CD4-positive, alpha-beta memory T cell (primary cell): ENCODE measurements around the gene PFKFB3. TPM values are rescaled to one million over a fixed set of nuclear protein-coding genes. Genes with fewer than 3 reads are reported as not detected.

Experiments used
- CTCF ChIA-PET: fragments of 350-600 bp; sonication (Branson Sonifier 250); formaldehyde crosslinking; loops from one replicate; lab custom pipeline; 2021; ENCODE audit warnings: inconsistent platforms; ENCODE audit not compliant: partially characterized antibody; lab: Charles Lee
- POLR2A ChIA-PET: fragments of 350-600 bp; sonication (Branson Sonifier 250); formaldehyde crosslinking; loops from one replicate; lab custom pipeline; 2021; ENCODE audit not compliant: partially characterized antibody; lab: Charles Lee
- DNase-seq, 5 donors: peaks; one replicate each; pipeline versions ENCODE4 v3.0.0 to v3.0.0-alpha.2; 2020 to 2022; ENCODE audit warnings: mixed read lengths in 1 of 5
- H3K27ac ChIP-seq: one replicate; pipeline ENCODE4 v1.7.0; 2013; ENCODE audit warnings: low read depth, low read length
- H3K27me3 ChIP-seq: 2 replicates; pipeline ENCODE4 v1.7.0; 2013; ENCODE audit warnings: mild to moderate bottlenecking, low read length, moderate library complexity; ENCODE audit not compliant: insufficient read depth
- H3K36me3 ChIP-seq: 2 replicates; pipeline ENCODE4 v1.7.0; 2013; ENCODE audit warnings: mild to moderate bottlenecking, low read length, moderate library complexity; ENCODE audit not compliant: insufficient read depth
- H3K4me1 ChIP-seq: 2 replicates; pipeline ENCODE4 v1.7.0; 2013; ENCODE audit warnings: mild to moderate bottlenecking, low read length, moderate library complexity; ENCODE audit not compliant: insufficient read depth
- H3K4me3 ChIP-seq, 2 donors: one replicate each; pipeline ENCODE4 v1.7.0; 2013; ENCODE audit warnings: low read length in 2 of 2, mild to moderate bottlenecking in 1 of 2
- H3K9me3 ChIP-seq, 2 donors: one replicate each; pipeline ENCODE4 v1.7.0; 2013; ENCODE audit warnings: low read length in 2 of 2, control low read depth in 1 of 2; ENCODE audit not compliant: control insufficient read depth in 1 of 2
- H3K27ac Mint-ChIP-seq, 7 donors: one replicate each; pipeline ENCODE4 v1.8.0; 2020 to 2021; ENCODE audit warnings: mixed read lengths in 7 of 7, mild to moderate bottlenecking in 6 of 7, inconsistent platforms in 3 of 7, moderate library complexity in 3 of 7
- H3K27me3 Mint-ChIP-seq, 2 donors: one replicate each; pipeline ENCODE4 v1.8.0; 2020 to 2021; ENCODE audit warnings: mixed read lengths in 2 of 2
- H3K36me3 Mint-ChIP-seq, 2 donors: one replicate each; pipeline ENCODE4 v1.8.0; 2020 to 2021; ENCODE audit warnings: mixed read lengths in 2 of 2, inconsistent platforms in 1 of 2, mild to moderate bottlenecking in 1 of 2
- H3K4me1 Mint-ChIP-seq, 4 donors: one replicate each; pipeline ENCODE4 v1.8.0; 2020 to 2021; ENCODE audit warnings: mixed read lengths in 4 of 4, mild to moderate bottlenecking in 1 of 4
- H3K4me3 Mint-ChIP-seq, 8 donors: one replicate each; pipeline ENCODE4 v1.8.0; 2020 to 2021; ENCODE audit warnings: mixed read lengths in 8 of 8, mild to moderate bottlenecking in 7 of 8, moderate library complexity in 6 of 8, inconsistent platforms in 3 of 8
- H3K9me3 Mint-ChIP-seq, 8 donors: one replicate each; pipeline ENCODE4 v1.8.0; 2020 to 2021; ENCODE audit warnings: mixed read lengths in 8 of 8, mild to moderate bottlenecking in 5 of 8, inconsistent platforms in 3 of 8, moderate library complexity in 1 of 8
- intact Hi-C: fragments of 100-400 bp; cut with micrococcal nuclease; formaldehyde crosslinking; loops from one replicate; pipeline ENCODE4 v1.15.1; 2023
- polyA plus RNA-seq, 2 donors: library from polyadenylated mRNA; unstranded; fragments of 300-500 nt; fragmentation: Illumina TruSeq; gene quantifications; one replicate each; pipeline ENCODE4 v1.2.3, GENCODE V29; 2021
- total RNA-seq, 2 experiments: library from RNA; stranded (reverse); gene quantifications; one replicate each; pipeline ENCODE4 v1.2.3, GENCODE V29; 2021

PFKFB3 gene
- total and polyA plus RNA-seq, 4 experiments from 2014 or later = 11.8 to 67.1 (median 35.9) TPM

GRCh38 chr10:6269432-6269831 lies 66.7 kb downstream of the PFKFB3 start:
- no peaks in the 10 kb centered on the region for H3K27me3 ChIP-seq
- peak overlapping the region; percentile 96 to 99 (median 97) for H3K27ac Mint-ChIP-seq
- no peaks in the 10 kb centered on the region for H3K36me3 Mint-ChIP-seq
- ChIA-PET CTCF (interaction anchor here (1.2 kb wide), 1 partner anchor 15 kb away, joined by 3 read pairs; no protein-coding TSS in a partner anchor), POLR2A (interaction anchor here (1.0 to 3.6 kb wide), 4 partner anchors 10 to 79 kb away, joined by 4 to 30 read pairs (median 5); partner anchors contain the start of gene PFKFB3)
- peak overlapping the region; percentile 58 for H3K27ac ChIP-seq
- intact Hi-C loops = no loop called here
- H3K4me1 Mint-ChIP-seq = peaks cover 31 to 45% (median 40%) of the 10 kb centered on the region in 4 donors
- no peak for DNase-seq
- H3K36me3 ChIP-seq = no peaks in the 10 kb centered on the region
- H3K4me3 ChIP-seq = no peak overlapping the region
- no peaks in the 10 kb centered on the region for H3K9me3 ChIP-seq
- peaks cover 0 to 3% (median 0%) of the 10 kb centered on the region in 8 donors for H3K9me3 Mint-ChIP-seq
- no peaks in the 10 kb centered on the region for H3K27me3 Mint-ChIP-seq
- peaks cover 31% of the 10 kb centered on the region for H3K4me1 ChIP-seq
- H3K4me3 Mint-ChIP-seq = peak overlapping the region in 4 of 8 donors; percentile 11 to 58 (median 38)

GRCh38 chr10:6269953-6270867 lies 67.5 kb downstream of the PFKFB3 start:
- intact Hi-C loops = loop anchor here (1.0 to 2.0 kb wide), 2 partner anchors 67 to 78 kb away; partner anchors contain the start of gene PFKFB3
- H3K4me1 ChIP-seq = peaks cover 38% of the 10 kb centered on the region
- no peaks in the 10 kb centered on the region for H3K36me3 ChIP-seq
- peak; percentile 77 to 90 (median 82) for DNase-seq
- H3K4me1 Mint-ChIP-seq = peaks cover 35 to 51% (median 44%) of the 10 kb centered on the region in 4 donors
- H3K4me3 Mint-ChIP-seq = peak overlapping the region in 7 of 8 donors; percentile 53 to 75 (median 63)
- H3K27me3 ChIP-seq = no peaks in the 10 kb centered on the region
- ChIA-PET CTCF (interaction anchor here (1.1 to 1.2 kb wide), 2 partner anchors 14 to 131 kb away, joined by 3 read pairs; no protein-coding TSS in a partner anchor), POLR2A (interaction anchor here (0.6 to 3.6 kb wide), 6 partner anchors 10 to 140 kb away, joined by 3 to 30 read pairs (median 5); partner anchors contain the start of gene PFKFB3)
- peaks cover 0 to 3% (median 0%) of the 10 kb centered on the region in 8 donors for H3K9me3 Mint-ChIP-seq
- H3K9me3 ChIP-seq = no peaks in the 10 kb centered on the region
- H3K27ac ChIP-seq = peak overlapping the region; percentile 58
- no peaks in the 10 kb centered on the region for H3K27me3 Mint-ChIP-seq
- peak overlapping the region; percentile 96 to 99 (median 97) for H3K27ac Mint-ChIP-seq
- no peak overlapping the region for H3K4me3 ChIP-seq
- no peaks in the 10 kb centered on the region for H3K36me3 Mint-ChIP-seq

GRCh38 chr10:6270951-6271350 lies 68.2 kb downstream of the PFKFB3 start:
- DNase-seq = no peak
- H3K27ac ChIP-seq = peak overlapping the region; percentile 58

GRCh38 chr10:6271663-6272062 lies 68.9 kb downstream of the PFKFB3 start:
- POLR2A ChIA-PET = interaction anchor here (1.0 to 3.6 kb wide), 3 partner anchors 76 to 138 kb away, joined by 3 to 30 read pairs (median 6); no protein-coding TSS in a partner anchor
- Histone ChIP-seq H3K4me3 (no peak overlapping the region), H3K27me3 (no peaks in the 10 kb centered on the region), H3K27ac (peak overlapping the region; percentile 58), H3K36me3 (no peaks in the 10 kb centered on the region), H3K9me3 (no peaks in the 10 kb centered on the region), H3K4me1 (peaks cover 49% of the 10 kb centered on the region)
- peak overlapping the region in 3 of 8 donors; percentile 3 to 60 (median 49) for H3K4me3 Mint-ChIP-seq
- H3K27ac Mint-ChIP-seq = peak overlapping the region; percentile 96 to 99 (median 97)
- peaks cover 36 to 62% (median 49%) of the 10 kb centered on the region in 4 donors for H3K4me1 Mint-ChIP-seq
- CTCF ChIA-PET = interaction anchor here (1.0 kb wide), 1 partner anchor 131 kb away, joined by 3 read pairs; no protein-coding TSS in a partner anchor
- no peaks in the 10 kb centered on the region for H3K36me3 Mint-ChIP-seq
- H3K9me3 Mint-ChIP-seq = peaks cover 0 to 3% (median 0%) of the 10 kb centered on the region in 8 donors
- no peak for DNase-seq
- intact Hi-C loops = loop anchor here (2.0 kb wide), 1 partner anchor 69 kb away; the partner anchor contains the start of gene PFKFB3
- no peaks in the 10 kb centered on the region for H3K27me3 Mint-ChIP-seq

More at GRCh38 chr10:6270951-6271350, 68.2 kb downstream of the PFKFB3 start:
- Histone ChIP-seq H3K9me3 (no peaks in the 10 kb centered on the region), H3K27me3 (no peaks in the 10 kb centered on the region), H3K4me1 (peaks cover 45% of the 10 kb centered on the region), H3K36me3 (no peaks in the 10 kb centered on the region), H3K4me3 (no peak overlapping the region)
- Mint-ChIP-seq H3K27me3 (no peaks in the 10 kb centered on the region), H3K9me3 (peaks cover 0 to 3% (median 0%) of the 10 kb centered on the region in 8 donors), H3K4me3 (peak overlapping the region; percentile 11 to 75 (median 62)), H3K36me3 (no peaks in the 10 kb centered on the region), H3K4me1 (peaks cover 35 to 58% (median 49%) of the 10 kb centered on the region in 4 donors), H3K27ac (peak overlapping the region; percentile 96 to 99 (median 97))
- ChIA-PET CTCF (interaction anchor here (1.0 to 1.1 kb wide), 2 partner anchors 130 to 131 kb away, joined by 3 read pairs; no protein-coding TSS in a partner anchor), POLR2A (interaction anchor here (1.0 to 3.6 kb wide), 4 partner anchors 9 to 139 kb away, joined by 3 to 30 read pairs (median 5); no protein-coding TSS in a partner anchor)
- intact Hi-C loops = loop anchor here (1.0 to 2.0 kb wide), 2 partner anchors 68 to 77 kb away; partner anchors contain the start of gene PFKFB3

GRCh38 chr10:6272126-6272525 lies 69.4 kb downstream of the PFKFB3 start:
- Mint-ChIP-seq H3K27ac (peak overlapping the region in 6 of 7 donors; percentile 96 to 99 (median 97)), H3K9me3 (peaks cover 0 to 3% (median 0%) of the 10 kb centered on the region in 8 donors), H3K27me3 (no peaks in the 10 kb centered on the region), H3K4me3 (no peak overlapping the region), H3K4me1 (peaks cover 38 to 65% (median 48%) of the 10 kb centered on the region in 4 donors), H3K36me3 (no peaks in the 10 kb centered on the region)
- ChIA-PET CTCF (no interaction called here), POLR2A (interaction anchor here (3.6 kb wide), 1 partner anchor 76 kb away, joined by 30 read pairs; no protein-coding TSS in a partner anchor)
- no peak overlapping the region for H3K27ac ChIP-seq
- H3K9me3 ChIP-seq = no peaks in the 10 kb centered on the region
- peaks cover 49% of the 10 kb centered on the region for H3K4me1 ChIP-seq
- H3K27me3 ChIP-seq = no peaks in the 10 kb centered on the region
- intact Hi-C loops = no loop called here
- no peak overlapping the region for H3K4me3 ChIP-seq
- H3K36me3 ChIP-seq = no peaks in the 10 kb centered on the region
- no peak for DNase-seq

- peaks cover 32 to 55% (median 43%) of the 10 kb centered on the region in 4 donors for H3K4me1 Mint-ChIP-seq
Observed at GRCh38 chr10:6273351-6273750, 70.6 kb downstream of the PFKFB3 start.

More at GRCh38 chr10:6273351-6273750, 70.6 kb downstream of the PFKFB3 start:
- CTCF ChIA-PET = no interaction called here
- peaks cover 0 to 3% (median 0%) of the 10 kb centered on the region in 8 donors for H3K9me3 Mint-ChIP-seq
- Histone ChIP-seq H3K4me1 (peaks cover 49% of the 10 kb centered on the region), H3K4me3 (no peak overlapping the region), H3K27me3 (no peaks in the 10 kb centered on the region), H3K27ac (no peak overlapping the region), H3K36me3 (no peaks in the 10 kb centered on the region), H3K9me3 (no peaks in the 10 kb centered on the region)
- no peak overlapping the region for H3K4me3 Mint-ChIP-seq
- no peak for DNase-seq
- intact Hi-C loops = no loop called here
- POLR2A ChIA-PET = interaction anchor here (0.7 to 2.5 kb wide), 3 partner anchors 129 to 303 kb away, joined by 3 to 12 read pairs (median 4); no protein-coding TSS in a partner anchor
- H3K27ac Mint-ChIP-seq = peak overlapping the region; percentile 61 to 94 (median 77)
- H3K36me3 Mint-ChIP-seq = no peaks in the 10 kb centered on the region
- no peaks in the 10 kb centered on the region for H3K27me3 Mint-ChIP-seq
